HPDE6-E6E7 (cell line): ENCODE results near the gene RBM47.

Experiments used
- DNase-seq: peaks from one replicate; pipeline ENCODE4 v3.0.0; 2011; ENCODE audit warnings: missing footprints; ENCODE audit errors: extremely low spot score

The RBM47 gene

DNA sequence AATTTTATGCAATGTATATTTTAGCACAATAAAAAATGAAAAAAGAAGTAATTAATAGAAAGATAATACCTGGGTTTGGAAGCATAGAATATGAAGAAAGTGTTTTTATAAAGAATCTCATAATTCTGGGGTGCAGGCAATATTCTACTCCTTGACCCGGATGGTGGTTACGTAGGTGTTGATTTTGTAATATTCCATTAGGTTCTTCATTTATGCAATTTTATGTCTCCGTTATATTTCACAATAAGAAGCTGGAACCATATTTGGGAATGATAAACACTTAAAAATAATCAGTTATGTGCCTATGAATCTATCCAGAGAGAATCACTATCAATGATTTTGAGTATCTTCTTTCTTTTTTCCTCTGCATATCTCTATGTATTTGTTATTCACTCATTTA, 256.0 kb downstream of the RBM47 start:
- DNase-seq = no peak
